Activated CD4-positive, alpha-beta T cell treated with anti-CD3 and anti-CD28 coated beads, Interleukin-2, amount 10 ng/mL, durations not matched to agents 7 days and 5 days (primary cell): ENCODE results near the gene PTPRN2. TPM values are rescaled to one million over a fixed set of nuclear protein-coding genes. Genes with fewer than 3 reads are reported as not detected.
"Not testable (repeated sequence)": the region's sequence is repeated elsewhere in the genome, so short reads cannot be mapped to it uniquely, and the experiment has no call there.

Experiments used
- CTCF ChIA-PET: fragments of 350-600 bp; sonication (Branson Sonifier 250); formaldehyde crosslinking; loops from one replicate; lab custom pipeline; 2021; ENCODE audit warnings: antibody characterized with exemption; lab: Charles Lee
- POLR2A ChIA-PET: fragments of 350-600 bp; sonication (Branson Sonifier 250); formaldehyde crosslinking; loops from one replicate; lab custom pipeline; 2021; ENCODE audit warnings: antibody characterized with exemption; lab: Charles Lee
- DNase-seq: peaks from one replicate; pipeline ENCODE4 v3.0.0-alpha.2; 2020
- H3K27ac Mint-ChIP-seq: one replicate; pipeline ENCODE4 v1.8.0; 2021; ENCODE audit warnings: mild to moderate bottlenecking, moderate library complexity, mixed read lengths
- H3K27me3 Mint-ChIP-seq: one replicate; pipeline ENCODE4 v1.8.0; 2021; ENCODE audit warnings: mixed read lengths
- H3K36me3 Mint-ChIP-seq: one replicate; pipeline ENCODE4 v1.8.0; 2021; ENCODE audit warnings: low read depth, mixed read lengths
- H3K4me1 Mint-ChIP-seq: one replicate; pipeline ENCODE4 v1.8.0; 2021; ENCODE audit warnings: mixed read lengths
- H3K4me3 Mint-ChIP-seq: one replicate; pipeline ENCODE4 v1.8.0; 2021; ENCODE audit warnings: mild to moderate bottlenecking, moderate library complexity, mixed read lengths
- H3K9me3 Mint-ChIP-seq: one replicate; pipeline ENCODE4 v1.8.0; 2021; ENCODE audit warnings: mixed read lengths
- total RNA-seq, 2 experiments: library from RNA; stranded (reverse); gene quantifications; one replicate each; pipeline ENCODE4 v1.2.3, GENCODE V29; 2021

Gene PTPRN2
- total RNA-seq, 2 experiments from 2014 or later: 2.6 to 2.7 TPM

DNA sequence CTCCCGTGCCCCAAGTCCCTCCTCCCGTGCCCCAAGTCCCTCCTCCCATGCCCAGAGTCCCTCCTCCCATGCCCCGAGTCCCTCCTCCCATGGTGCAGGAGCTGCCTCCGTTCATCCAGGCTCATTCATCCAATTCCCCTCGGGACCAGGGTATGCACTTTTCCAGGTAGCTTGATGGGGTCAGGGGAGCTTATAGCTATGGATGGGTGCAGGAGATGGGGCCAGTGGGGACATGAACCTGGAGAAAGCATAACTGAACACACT is 201.3 kb downstream of the PTPRN2 start:
- POLR2A ChIA-PET: no interaction called here
- CTCF ChIA-PET: no interaction called here
- H3K4me1 Mint-ChIP-seq: no peaks in the 10 kb centered on the region
- H3K27ac Mint-ChIP-seq: no peak overlapping the region
- DNase-seq: no peak
- H3K27me3 Mint-ChIP-seq: no peaks in the 10 kb centered on the region
- no peak overlapping the region for H3K4me3 Mint-ChIP-seq
- H3K9me3 Mint-ChIP-seq: peaks cover 2% of the 10 kb centered on the region
- H3K36me3 Mint-ChIP-seq: no peaks in the 10 kb centered on the region

- CTCF ChIA-PET, H3K4me3 Mint-ChIP-seq, H3K36me3 Mint-ChIP-seq, POLR2A ChIA-PET, H3K27me3 Mint-ChIP-seq, H3K27ac Mint-ChIP-seq, H3K9me3 Mint-ChIP-seq, DNase-seq, H3K4me1 Mint-ChIP-seq: not testable (repeated sequence)
Observed at GRCh38 chr7:158385496-158386354, 201.9 kb downstream of the PTPRN2 start.

DNA sequence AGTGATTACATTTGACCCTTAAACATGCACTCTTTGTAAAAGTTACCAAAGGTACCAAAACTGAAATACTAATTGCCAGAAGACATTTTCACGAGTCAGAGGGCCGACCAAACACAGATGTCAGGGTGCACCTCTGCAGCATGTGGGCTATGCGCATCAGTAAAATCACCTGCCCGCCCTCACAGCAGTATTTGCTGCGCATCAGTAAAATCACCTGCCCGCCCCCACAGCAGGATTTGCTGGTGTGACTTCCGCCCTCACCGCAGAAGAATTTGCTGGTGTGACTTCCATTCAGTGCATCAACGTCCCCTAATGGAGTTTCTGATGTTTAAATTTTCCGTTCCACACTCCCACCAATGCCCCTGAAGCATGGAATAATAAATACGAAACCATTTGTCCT is 202.9 kb downstream of the PTPRN2 start:
- ChIA-PET POLR2A (no interaction called here), CTCF (no interaction called here)
- Mint-ChIP-seq H3K27ac (no peak overlapping the region), H3K27me3 (no peaks in the 10 kb centered on the region), H3K4me3 (no peak overlapping the region), H3K36me3 (no peaks in the 10 kb centered on the region), H3K9me3 (peaks cover 13% of the 10 kb centered on the region), H3K4me1 (no peaks in the 10 kb centered on the region)
- DNase-seq: no peak

DNA sequence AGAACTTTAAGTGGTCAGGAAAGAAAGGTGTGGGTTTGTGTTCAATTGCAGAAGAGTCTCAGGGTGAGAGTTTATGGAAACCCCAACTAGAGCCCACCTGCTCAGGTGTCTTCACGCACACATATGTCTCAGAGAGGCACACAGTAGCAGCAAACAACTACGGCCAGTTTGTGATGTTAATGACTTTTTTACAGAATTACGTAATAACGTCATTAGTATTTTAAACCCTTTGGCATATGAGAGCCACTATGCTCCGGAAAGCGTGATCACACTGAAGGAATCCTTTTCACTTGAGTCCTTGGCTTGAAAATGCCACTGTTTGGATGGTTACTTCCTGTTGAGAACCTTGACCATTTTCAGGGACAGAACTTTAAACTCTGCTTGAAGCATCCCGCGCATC is 204.0 kb downstream of the PTPRN2 start:
- POLR2A ChIA-PET: no interaction called here
- Mint-ChIP-seq H3K36me3 (no peaks in the 10 kb centered on the region), H3K4me3 (no peak overlapping the region), H3K27me3 (no peaks in the 10 kb centered on the region), H3K27ac (no peak overlapping the region), H3K9me3 (peaks cover 19% of the 10 kb centered on the region), H3K4me1 (no peaks in the 10 kb centered on the region)
- no peak for DNase-seq
- CTCF ChIA-PET: no interaction called here

GRCh38 chr7:158382363-158383254 is 205.0 kb downstream of the PTPRN2 start:
- H3K27ac Mint-ChIP-seq: no peak overlapping the region
- no peaks in the 10 kb centered on the region for H3K4me1 Mint-ChIP-seq
- DNase-seq: no peak
- peaks cover 19% of the 10 kb centered on the region for H3K9me3 Mint-ChIP-seq
- no peaks in the 10 kb centered on the region for H3K36me3 Mint-ChIP-seq
- no peak overlapping the region for H3K4me3 Mint-ChIP-seq
- ChIA-PET POLR2A (no interaction called here), CTCF (no interaction called here)
- H3K27me3 Mint-ChIP-seq: no peaks in the 10 kb centered on the region

DNA sequence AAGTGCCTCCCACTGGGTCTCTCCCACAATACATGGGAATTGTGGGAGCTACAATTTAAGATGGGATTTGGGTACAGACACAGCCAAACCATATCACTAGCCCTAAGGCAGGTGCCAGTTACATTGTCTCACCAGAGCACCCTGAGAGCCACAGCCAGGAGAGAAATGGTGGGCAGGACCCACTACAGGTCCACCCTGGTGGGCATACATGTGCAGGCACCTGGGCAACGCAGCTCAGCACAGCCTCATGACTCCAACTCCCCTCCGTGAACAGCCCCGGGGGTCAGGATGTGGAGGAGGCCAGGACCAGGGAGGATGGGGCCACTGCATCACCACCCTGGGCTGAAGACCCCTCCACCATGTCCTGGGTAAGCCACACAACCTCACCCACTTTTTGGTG is 205.7 kb downstream of the PTPRN2 start:
- DNase-seq: no peak
- Mint-ChIP-seq H3K27ac (no peak overlapping the region), H3K36me3 (no peaks in the 10 kb centered on the region), H3K4me3 (no peak overlapping the region), H3K27me3 (no peaks in the 10 kb centered on the region), H3K4me1 (no peaks in the 10 kb centered on the region), H3K9me3 (peaks cover 19% of the 10 kb centered on the region)
- ChIA-PET CTCF (no interaction called here), POLR2A (no interaction called here)

DNA sequence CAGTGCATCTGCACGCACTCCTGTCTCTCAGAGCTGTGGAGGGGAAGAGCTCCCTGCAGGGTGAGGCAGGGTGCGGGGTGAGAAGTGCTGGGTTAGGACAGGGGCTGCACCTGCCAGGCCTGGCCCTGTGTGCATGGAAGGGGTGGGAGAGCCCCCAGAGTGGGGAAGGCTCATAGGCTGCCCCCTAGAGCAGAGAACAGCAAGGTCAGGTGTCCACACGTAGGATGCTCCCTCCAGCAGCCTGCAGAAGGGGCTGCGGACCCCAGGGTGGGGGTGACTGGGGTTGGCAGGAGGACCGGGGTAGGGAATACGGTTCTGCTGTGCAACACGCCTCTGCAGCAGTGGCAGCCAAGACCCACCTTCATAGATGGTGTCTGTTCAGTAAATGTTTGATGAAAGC is 208.6 kb downstream of the PTPRN2 start:
- Mint-ChIP-seq H3K27me3 (no peaks in the 10 kb centered on the region), H3K27ac (no peak overlapping the region), H3K36me3 (no peaks in the 10 kb centered on the region), H3K4me3 (no peak overlapping the region), H3K4me1 (no peaks in the 10 kb centered on the region), H3K9me3 (peaks cover 21% of the 10 kb centered on the region)
- DNase-seq: no peak
- CTCF ChIA-PET: no interaction called here
- POLR2A ChIA-PET: no interaction called here

DNA sequence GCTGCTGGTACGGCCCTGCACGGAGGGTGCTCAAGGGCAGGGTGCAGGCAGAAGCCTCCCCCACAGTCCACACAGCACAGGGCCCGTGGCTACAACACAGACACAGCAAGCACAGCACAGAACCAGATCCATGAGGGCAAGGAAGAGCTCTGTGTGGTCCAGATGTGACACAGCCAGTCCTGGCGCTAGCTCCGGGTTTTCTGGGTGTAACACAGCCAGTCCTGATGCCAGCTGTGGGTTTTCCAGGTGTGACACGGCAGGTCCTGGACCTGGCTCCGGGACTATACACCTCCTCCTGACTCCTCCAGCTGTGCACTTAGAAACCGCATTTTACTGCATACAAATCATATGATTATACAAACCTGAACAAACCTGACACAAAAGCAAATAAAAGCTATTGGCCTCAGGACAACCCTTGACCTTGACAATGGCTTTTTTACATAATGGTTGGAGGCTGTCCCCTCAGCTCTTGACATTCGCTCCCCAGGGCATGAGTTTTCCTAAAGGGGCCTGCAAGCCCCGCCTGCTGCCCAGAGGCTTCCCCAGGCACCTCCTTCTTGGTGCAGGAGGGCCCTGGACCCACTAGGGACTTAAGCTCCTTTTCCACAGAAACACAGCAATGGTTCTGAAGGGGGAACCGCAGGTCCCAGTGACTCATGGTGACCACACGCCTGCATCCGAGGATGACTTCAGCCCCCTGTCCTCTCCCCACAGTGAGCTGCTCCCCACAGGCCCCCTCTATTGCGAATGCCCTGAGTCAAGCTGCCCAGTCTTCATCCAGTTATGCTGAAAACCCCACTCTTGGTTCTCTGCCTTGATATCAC is 209.6 kb downstream of the PTPRN2 start:
- CTCF ChIA-PET: no interaction called here
- POLR2A ChIA-PET: interaction anchor here (0.6 kb wide), 1 partner anchor 266 kb away, joined by 3 read pairs; no protein-coding TSS in a partner anchor

DNA sequence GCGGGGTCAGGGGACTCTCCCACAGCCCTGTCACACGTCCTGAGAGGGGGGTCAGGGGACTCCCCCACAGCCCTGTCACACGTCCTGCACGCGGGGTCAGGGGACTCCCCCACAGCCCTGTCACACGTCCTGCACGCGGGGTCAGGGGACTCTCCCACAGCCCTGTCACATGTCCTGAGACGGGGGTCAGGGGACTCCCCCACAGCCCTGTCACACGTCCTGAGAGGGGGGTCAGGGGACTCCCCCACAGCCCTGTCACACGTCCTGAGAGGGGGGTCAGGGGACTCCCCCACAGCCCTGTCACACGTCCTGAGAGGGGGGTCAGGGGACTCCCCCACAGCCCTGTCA is 210.8 kb downstream of the PTPRN2 start:
- H3K4me1 Mint-ChIP-seq, POLR2A ChIA-PET, H3K27ac Mint-ChIP-seq, CTCF ChIA-PET, DNase-seq, H3K36me3 Mint-ChIP-seq, H3K4me3 Mint-ChIP-seq, H3K27me3 Mint-ChIP-seq: not testable (repeated sequence)
- H3K9me3 Mint-ChIP-seq: peaks cover 21% of the 10 kb centered on the region

More for the DNA sequence above, 209.6 kb downstream of the PTPRN2 start:
- H3K4me3 Mint-ChIP-seq: no peak overlapping the region
- no peaks in the 10 kb centered on the region for H3K36me3 Mint-ChIP-seq
- no peak overlapping the region for H3K27ac Mint-ChIP-seq
- no peaks in the 10 kb centered on the region for H3K4me1 Mint-ChIP-seq
- peaks cover 21% of the 10 kb centered on the region for H3K9me3 Mint-ChIP-seq
- H3K27me3 Mint-ChIP-seq: no peaks in the 10 kb centered on the region
- DNase-seq: no peak

DNA sequence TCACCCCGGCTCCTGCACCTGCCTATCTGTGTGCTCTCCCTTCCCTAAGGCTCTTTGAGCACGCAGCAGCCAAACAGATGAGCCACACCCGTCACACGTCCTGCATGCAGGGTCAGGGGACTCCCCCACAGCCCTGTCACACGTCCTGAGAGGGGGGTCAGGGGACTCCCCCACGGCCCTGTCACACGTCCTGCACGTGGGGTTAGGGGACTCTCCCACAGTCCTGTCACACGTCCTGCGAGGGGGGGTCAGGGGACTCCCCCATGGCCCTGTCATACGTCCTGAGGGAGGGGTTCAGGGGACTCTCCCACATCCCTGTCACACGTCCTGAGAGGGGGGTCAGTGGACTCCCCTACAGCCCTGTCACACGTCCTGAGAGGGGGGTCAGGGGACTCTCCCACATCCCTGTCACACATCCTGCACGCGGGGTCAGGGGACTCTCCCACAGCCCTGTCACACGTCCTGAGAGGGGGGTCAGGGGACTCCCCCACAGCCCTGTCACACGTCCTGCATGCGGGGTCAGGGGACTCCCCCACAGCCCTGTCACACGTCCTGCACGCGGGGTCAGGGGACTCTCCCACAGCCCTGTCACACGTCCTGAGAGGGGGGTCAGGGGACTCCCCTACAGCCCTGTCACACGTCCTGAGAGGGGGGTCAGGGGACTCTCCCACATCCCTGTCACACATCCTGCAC is 211.3 kb downstream of the PTPRN2 start:
- H3K4me3 Mint-ChIP-seq, CTCF ChIA-PET, DNase-seq, POLR2A ChIA-PET, H3K27ac Mint-ChIP-seq, H3K36me3 Mint-ChIP-seq, H3K4me1 Mint-ChIP-seq, H3K27me3 Mint-ChIP-seq: not testable (repeated sequence)
- H3K9me3 Mint-ChIP-seq: peaks cover 19% of the 10 kb centered on the region

DNA sequence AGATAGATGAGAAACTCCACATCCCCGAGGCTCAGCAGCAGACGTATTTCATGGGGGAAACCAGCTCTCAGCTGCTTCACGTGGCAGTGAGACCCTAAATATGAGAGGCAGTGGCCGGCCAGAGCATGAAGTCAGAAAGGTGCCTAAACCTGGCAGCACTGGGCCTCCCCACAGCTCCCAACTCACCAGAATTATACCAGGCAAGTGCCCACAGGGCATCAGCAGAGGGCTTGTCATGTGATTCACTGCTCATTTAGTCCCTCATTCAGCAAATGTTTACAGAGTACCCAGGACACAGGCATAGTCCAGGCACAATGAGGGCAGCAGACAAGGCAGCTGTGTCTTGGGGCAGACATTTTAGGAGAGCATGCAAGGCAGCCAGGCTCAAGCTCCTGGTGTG is 212.6 kb downstream of the PTPRN2 start:
- H3K4me3 Mint-ChIP-seq: no peak overlapping the region
- no peak overlapping the region for H3K27ac Mint-ChIP-seq
- no peaks in the 10 kb centered on the region for H3K36me3 Mint-ChIP-seq
- ChIA-PET CTCF (no interaction called here), POLR2A (no interaction called here)
- peaks cover 11% of the 10 kb centered on the region for H3K9me3 Mint-ChIP-seq
- no peaks in the 10 kb centered on the region for H3K27me3 Mint-ChIP-seq
- DNase-seq: no peak
- no peaks in the 10 kb centered on the region for H3K4me1 Mint-ChIP-seq

DNA sequence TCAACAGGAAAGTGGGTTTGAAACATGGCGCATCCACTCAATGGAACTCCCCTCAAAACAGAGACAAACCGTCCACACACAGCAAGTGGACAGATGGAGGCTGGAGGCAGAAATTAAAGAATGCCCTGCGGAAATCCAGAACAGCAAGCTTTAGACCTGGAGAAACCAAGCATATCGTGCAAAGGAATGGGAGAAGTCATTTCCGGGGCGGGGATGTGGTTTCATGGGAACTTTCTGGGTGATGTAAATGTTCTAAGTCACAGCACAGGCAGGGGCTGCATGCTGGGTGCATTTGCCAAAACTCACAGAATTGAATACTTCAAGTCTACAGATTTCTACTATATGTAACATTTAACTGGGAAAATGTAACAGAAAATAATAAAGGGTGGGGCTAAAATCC is 213.0 kb downstream of the PTPRN2 start:
- no peak overlapping the region for H3K27ac Mint-ChIP-seq
- H3K4me1 Mint-ChIP-seq: no peaks in the 10 kb centered on the region
- CTCF ChIA-PET: no interaction called here
- no peaks in the 10 kb centered on the region for H3K27me3 Mint-ChIP-seq
- no peak for DNase-seq
- peaks cover 6% of the 10 kb centered on the region for H3K9me3 Mint-ChIP-seq
- POLR2A ChIA-PET: no interaction called here
- H3K4me3 Mint-ChIP-seq: no peak overlapping the region
- H3K36me3 Mint-ChIP-seq: no peaks in the 10 kb centered on the region
